Astrocyte (in vitro differentiated cells and primary cell): Measurements from ENCODE around the gene FAF2.

ENCODE experiments used
- CTCF ChIP-seq: IDR thresholded peaks from 2 replicates; pipeline ENCODE4 v1.5.1; 2011; ENCODE audit warnings: low read depth, mild to moderate bottlenecking, inconsistent platforms, low read length, moderate library complexity; ENCODE audit not compliant: insufficient read depth
- EZH2 ChIP-seq: IDR thresholded peaks from 2 replicates; pipeline ENCODE4 v1.6.1; 2012; ENCODE audit warnings: mild to moderate bottlenecking, low read length, inconsistent platforms; ENCODE audit not compliant: insufficient read depth

- TF ChIP-seq CTCF (no peak), EZH2 (no peak)
These were observed 9.0 kb upstream of the FAF2 start for GRCh38 chr5:176438959-176439757.
